Frontal cortex (tissue), 4 donors: ENCODE results near the gene WEE2. TPM values are rescaled to one million over a fixed set of nuclear protein-coding genes. Genes with fewer than 3 reads are reported as not detected.

Source experiments
- DNase-seq, 2 donors: peaks; one replicate each; pipeline ENCODE4 v3.0.0; 2012; ENCODE audit warnings: low spot score in 2 of 2
- FAIRE-seq: peaks from 2 replicates; lab custom pipeline; 2012; peaks lifted over from hg19 to GRCh38; lab: Jason Lieb, UNC
- total RNA-seq: library from RNA; depleted of rRNA; stranded (reverse); fragments of >200 nt; gene quantifications from one replicate; pipeline ENCODE4 v1.2.3, GENCODE V29; 2014
- donor health status: control.
- donor health status: control.
- donor health status: control.

WEE2 gene
- under 0.01 TPM for total RNA-seq

DNA sequence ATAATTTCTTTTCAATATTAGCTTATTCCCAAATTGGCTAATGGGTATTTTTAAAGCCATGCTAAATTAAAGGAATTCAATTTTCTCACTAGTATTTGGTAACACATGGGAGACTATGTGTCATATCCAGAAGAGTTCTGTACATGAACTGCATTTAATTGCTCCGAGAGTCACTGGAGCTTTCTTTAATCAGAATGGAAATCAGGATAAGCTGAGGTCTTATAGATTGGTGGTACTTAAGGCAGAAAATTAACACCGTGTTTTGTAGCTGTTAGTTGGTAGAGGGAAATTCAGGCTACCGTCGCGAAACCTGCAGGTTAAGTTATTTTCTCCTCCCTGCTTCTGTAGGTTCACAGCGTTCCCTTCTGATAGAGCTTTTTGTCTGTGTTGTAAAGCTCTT is at the start of gene WEE2:
TSS of gene WEE2 (plus strand) at position 3 of the 400 bp plus-strand sequence. CDS start 406 bp downstream, outside the sequence.
- no peak for FAIRE-seq
- no peak for DNase-seq

DNA sequence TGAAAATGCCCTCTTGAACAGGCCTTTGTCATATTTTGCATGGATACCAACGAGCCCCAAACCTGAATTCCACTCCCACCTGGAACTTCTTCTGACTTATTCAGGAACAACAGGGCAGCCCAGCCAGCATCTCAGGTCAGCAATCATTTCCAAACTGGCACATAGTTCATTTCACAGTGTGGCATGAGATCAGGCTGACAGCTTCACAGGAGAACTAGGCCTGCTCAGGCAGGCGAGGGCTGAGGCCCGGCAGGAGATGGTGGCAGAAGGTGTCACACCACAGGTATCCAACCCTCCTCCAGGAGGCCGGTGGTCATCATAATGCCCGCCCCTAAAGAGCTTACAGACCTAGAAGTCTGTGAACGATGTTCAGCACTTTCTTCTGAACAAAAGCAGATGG is 48.7 kb upstream of the WEE2 start:
- DNase-seq (no peak), FAIRE-seq (no peak)

DNA sequence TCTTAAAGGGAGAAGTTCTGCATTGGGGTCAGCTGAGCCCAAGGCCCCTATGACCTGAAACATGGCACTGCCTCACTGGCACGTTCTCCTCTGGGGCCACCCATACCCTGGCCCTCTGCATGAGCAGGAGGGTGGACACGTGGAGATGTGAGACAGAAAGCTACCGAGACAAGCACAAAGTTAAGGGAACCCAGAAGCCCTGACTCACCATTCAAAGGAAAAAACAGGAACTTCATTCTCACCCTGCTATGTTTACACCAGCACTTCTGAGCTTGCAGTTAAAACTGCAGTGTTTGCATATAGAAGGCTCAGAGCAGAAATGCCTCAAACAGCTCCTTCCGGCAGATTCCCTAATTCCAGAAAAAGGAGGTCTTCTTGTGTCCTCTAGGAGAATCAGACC is 47.9 kb upstream of the WEE2 start:
- FAIRE-seq = no peak

DNA sequence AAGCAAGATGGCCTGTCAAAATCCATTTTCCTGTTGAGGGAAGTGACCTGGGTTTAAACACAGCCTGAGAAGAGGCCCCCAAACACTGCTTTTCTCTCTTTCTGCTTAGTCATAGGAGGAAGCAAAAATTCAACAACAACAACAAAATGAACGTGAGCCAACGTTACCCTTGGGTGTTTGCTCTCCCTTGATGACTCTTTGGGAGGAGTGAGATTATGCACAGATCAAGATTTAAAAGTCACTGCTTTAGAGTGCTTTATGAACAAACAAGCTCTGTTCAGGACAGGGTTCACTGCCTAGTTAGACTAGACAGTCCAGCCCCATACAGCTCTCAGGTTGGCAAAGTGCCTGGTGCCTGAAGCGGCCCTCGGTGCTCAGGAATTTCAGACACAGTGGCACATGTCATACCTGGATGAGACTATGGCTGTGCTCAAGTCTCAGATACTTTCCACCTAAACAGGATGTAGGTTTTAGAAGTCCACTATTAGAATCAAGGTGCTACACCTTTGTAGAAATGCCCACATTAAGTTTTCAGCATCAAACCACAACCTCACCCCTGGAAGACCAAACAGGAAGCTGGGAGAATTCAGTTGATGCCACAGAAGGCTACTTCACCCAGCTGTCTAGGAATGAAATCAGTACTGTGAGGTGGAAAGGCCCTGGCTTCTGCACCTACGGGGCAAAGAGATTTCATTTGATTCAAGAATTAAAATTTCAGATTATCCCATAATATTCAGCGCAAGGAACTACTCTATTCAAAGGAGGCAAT is 44.9 kb upstream of the WEE2 start:
- DNase-seq = no peak
- FAIRE-seq = no peak

More for the DNA sequence above, 47.9 kb upstream of the WEE2 start:
- DNase-seq = no peak

DNA sequence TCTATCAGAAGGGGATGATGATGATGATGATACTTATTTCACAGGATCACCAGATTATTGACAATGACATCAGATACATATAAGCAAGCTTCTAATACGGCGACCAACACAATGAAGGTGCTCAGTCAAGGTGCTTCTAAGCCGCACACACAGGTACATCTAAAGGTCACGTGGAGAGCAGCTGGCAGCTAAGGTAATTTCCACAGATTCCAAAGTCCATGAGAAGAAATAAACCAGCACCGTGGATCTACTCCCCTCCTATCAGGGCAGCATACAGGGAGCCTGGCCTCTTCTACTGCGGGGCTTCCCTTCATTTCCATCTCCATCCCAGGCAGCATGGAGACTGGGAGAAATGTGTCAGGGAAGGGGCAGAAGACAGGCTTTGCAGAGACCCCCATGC is 43.7 kb upstream of the WEE2 start:
- FAIRE-seq = no peak
- DNase-seq = no peak

DNA sequence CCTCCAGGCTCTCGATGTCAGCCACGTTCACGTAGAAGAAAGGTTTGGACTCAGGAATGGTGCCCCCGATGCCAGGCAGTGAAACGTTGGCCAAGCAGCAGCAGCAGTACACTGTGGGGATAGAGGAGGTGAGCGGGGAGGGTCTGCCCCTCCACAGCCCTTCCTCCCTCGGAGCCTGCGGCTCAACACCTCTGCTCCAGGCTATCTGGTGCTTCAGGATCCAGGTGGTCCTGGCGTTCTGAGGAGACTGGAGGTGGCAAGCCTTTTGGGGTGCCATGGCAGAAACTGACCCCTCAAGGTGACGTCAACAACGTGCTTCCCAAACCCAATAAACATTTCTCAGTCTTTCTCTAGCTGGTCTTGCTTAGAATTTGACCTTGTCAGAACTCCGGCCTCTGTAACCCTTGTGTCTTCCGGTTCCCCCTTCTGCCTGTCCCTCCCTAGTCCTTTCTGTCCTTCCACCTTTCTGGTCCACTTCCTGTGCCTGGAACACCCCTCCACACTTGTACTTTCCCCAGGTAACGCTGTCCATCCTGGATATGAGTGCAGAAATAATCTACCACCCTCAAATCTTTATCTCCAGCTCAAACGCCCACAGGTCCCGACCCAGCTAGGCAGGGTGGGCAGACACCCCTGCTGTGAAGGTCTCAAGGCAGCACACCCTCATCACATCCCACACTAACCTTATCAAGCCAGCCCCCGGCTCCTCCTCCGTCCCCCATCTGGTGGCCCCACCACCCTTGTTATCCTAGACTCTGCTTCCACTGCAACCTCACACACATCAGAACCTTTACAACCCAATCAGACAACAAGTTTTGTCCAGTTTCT is 42.7 kb upstream of the WEE2 start:
- FAIRE-seq (no peak), DNase-seq (no peak)

DNA sequence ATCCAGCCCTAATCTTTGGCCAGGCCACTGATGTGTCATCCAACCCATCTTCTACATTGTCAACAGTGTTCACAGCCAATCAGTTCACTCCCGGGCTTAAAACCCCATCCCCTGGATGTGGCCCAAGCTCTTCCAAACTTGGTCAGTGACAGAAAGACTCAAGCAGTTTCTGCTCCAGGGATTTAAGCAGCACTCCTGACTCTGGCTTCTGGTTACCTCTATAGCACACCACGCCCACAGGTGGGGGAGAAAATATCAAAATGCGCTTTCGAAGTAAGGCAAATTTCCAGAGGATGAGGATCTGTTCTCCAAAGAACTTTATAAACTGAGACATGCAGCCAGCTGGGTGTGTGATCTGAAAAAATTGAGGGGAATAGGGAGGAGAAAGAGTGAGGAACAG is 42.1 kb upstream of the WEE2 start:
- FAIRE-seq (no peak), DNase-seq (no peak)

DNA sequence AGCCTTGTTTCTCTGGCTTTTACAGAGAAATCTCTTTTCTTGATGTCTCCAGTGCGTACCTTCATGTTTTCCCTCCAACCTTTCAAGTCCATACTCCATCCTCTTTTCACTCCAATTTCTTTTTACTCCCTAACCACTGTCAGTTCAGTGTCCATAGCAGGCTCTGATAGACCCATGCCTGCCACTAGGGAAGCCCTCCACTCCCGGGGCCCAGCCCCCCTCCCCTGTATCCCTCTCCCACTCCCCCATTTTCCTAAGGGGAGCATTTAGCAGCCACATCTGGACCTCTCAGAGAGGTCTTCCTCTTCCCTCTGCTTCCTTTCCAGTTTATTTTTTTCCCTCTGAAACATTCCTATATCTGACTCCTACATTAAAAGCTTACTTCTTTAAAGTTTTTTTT is 39.3 kb upstream of the WEE2 start:
- DNase-seq = no peak
- no peak for FAIRE-seq

DNA sequence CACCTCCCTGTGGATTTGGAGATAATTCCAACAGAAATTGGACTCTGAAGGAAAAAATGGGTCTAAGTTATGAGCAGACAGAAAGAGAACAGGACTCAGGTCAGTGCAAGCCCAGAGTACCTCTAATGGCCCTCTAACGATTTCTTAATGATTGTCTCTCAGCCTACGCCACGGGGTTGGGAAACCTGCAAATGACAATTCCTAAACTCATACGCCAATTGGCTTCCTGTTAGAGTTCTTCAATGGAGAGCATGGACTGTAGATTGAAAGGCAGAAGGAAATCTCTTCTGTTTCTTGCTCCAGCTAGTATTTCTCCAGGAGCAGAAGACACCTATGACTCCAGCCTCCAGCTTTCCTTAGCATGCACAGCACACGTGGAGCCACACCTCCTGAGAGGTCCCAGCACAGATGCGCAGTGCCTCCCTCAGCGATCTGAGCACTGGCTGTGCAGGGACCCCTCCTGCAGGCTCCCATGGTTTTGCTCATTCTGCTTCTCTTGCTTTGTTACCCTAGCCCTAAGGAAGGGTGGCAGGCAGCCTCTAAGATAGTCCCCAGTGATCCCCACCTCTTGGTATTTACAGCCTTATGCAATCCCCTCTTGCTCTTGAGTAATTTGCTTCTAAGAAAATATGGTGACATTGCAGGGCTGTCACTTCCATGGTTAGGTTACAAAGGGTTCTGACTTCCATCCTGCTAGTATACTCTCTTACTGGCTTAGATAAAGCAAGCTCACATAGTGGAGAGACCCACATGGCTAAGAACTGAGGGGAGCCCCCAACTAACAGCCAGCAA is 36.3 kb upstream of the WEE2 start:
- FAIRE-seq (no peak), DNase-seq (no peak)

DNA sequence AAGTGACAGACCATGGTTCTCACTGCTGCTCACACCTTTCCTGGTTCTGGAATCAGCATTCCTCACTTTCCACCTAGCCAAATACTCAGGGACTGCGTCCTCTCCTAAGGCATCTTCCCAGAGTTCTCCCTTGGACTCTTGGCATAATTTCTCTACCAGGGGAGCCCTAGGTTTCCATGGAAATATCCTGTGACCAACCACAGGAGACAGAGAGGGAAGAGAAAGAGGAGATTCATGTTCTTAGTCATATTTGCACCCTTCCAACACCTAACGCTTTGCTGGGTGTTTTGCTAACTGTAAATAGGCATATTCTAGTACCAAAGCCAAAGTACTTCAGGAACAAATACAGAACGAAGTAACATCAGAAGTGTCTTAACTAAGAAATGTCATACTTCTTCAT is 34.8 kb upstream of the WEE2 start:
- DNase-seq (no peak), FAIRE-seq (no peak)

DNA sequence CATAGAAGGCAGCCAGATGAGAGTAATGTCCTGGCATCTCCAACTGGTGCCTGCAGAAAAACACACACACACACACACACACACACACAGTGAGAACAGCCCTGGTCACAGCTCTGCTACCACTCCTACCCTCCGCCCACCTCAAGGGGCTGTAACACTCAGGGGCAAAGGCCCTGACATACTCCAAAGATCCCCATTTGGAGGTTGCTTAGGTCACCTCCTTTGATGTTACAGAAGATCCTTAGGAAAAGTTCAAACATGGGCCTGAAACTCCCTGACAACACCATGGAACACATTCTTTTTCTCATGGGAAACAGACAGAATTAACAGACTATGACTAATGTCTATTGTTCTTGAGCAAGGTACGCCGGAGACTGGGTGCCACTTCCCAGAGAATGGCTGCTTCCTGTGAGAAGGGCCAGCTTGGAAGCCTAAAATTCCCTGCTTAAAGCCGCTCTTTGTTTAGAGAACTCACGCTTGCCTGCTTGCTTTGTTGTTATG is 33.9 kb upstream of the WEE2 start:
- FAIRE-seq = no peak
- DNase-seq = no peak

DNA sequence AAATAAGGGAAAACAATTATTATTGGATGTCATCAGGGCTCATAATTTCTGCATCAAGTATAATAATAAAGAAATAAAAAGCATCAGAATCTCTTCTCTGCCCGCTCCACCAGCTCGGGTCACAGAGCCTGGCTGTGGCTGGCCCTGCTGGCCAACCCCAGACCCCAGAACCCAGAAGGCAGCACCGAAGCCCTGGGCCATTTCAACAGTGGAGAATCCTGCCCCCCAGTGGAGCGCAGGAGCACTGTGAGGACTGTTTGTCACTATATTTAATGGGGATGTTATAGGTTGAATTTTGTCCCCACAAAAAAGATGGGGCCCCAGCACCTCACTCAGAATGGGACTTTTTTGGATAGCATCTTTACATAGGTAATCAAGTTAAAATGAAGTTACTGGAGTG is 33.5 kb upstream of the WEE2 start:
- no peak for FAIRE-seq
- DNase-seq = no peak

DNA sequence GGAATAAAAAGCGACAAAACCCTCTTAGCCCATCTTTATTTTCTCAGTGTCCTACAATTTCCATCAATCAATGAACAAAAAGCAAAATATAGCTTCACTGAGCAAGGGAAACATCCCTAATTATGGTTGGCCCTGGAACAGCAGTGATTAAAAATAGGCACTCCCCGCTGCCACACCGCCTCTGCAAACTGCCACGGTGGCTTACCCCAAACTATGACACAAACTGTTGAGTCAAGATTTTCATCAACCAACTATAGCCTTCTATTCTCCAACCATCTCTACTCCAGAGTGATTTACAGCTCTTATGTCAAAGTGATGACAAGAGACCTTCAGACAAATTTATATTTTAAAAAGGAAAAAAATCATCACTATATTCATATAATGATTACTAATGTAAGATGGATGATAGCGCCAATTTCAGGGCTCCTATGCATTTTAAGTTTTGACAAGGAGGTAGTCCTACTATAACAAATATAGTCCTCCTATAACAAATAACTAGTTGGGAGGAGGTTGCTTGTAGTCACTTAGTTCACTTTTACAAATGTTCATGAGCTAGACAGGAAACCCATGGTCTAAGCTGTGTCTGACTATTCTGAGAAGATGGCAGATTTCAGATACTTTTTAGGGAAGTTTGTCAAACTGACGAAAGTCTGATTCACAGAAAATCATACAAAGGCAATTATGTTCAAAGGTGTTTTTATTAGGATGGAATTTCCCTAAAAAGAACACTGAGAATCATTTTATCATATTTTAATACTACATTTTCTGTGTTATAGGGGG is 32.5 kb upstream of the WEE2 start:
- no peak for DNase-seq
- FAIRE-seq = no peak

DNA sequence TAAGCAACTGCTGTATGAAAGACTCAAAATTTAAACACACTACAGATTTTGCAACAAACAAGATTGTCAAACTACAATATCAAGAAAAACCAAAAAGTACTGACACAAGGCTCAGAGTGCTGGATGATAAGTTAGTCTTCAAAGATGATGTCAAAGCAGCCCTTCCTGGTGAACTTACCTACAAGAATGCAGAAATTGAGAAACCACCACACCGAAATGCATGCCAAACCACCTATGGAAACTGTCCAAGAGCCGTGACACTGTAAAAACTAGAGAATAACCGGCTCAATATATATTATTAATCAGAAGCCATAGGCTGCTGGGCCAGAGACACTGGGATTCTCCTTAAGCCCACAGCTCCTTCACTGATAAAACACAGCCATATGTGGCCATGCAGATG is 31.5 kb upstream of the WEE2 start:
- DNase-seq (no peak), FAIRE-seq (no peak)

DNA sequence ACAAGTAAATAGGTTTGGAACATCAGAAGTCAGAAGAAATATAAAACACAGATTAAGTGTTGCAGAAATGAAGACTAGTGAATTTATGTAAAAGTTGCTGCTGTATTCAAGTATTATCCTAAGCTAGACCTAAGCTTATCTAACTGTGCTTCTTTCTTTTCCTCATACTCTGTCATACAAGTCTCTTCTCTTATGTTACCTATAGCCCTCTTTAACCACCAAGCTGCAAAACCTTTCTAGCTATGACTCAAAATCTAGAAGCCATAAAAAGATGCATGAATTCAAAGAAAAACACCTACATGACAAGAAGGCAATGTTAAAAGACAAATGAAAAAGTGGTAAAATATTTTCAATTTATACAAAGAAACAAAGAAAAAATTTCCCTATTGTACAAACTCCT is 29.1 kb upstream of the WEE2 start:
- no peak for DNase-seq
- no peak for FAIRE-seq

DNA sequence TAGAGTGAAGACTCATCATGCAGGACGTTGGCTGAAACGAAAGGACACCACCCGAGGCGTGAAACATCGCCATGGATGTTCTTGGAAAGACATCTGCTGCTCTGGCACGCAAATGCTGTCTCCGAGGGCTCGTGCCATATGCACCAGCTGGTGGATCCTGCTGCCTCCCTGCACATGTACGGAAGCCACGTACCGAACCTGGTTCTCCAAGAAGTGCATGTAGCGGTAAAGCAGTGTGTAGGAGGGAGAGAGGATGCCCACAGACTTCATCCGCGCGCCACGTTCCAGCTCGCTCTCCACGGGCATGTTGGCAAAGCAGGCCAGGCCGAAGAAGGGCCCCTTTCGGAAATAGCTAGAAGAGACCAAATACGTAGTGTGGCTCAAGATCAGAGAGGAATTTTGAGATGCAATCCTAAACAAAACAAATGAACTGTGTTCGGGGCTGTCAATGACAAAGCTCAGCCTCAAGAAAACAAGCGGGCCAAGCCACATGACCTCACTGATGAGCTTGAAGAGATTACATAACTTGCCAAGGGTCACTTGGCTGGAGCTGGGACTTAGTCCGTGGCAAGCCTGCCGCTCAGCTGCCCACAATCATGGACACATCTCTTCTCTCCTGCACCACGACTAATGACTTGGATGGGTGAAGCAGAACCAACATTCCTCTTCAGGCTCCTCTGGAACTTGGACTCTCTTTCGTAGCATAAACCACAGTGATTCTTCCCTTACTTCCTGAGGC is 22.7 kb upstream of the WEE2 start:
- no peak for FAIRE-seq

DNA sequence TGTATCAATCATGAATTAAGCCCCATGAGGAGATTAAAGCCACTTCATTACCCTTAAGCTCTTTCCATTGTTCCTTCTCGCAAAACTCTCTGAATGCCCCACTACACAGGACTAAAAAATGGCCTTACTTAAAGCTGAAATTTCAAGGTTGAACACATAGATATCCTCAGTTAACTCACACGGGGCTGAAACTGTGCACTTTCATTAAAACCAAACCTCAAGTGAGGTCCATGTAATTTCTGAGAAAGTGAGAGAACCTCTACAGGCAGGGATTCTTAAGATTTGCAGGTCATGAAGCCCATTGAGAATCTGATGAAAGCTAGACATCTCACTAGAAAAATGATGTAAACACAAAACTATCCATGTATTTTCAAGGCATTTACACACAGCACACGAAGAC is 22.1 kb upstream of the WEE2 start:
- DNase-seq (no peak), FAIRE-seq (no peak)

More for the DNA sequence above, 22.7 kb upstream of the WEE2 start:
- DNase-seq = no peak

DNA sequence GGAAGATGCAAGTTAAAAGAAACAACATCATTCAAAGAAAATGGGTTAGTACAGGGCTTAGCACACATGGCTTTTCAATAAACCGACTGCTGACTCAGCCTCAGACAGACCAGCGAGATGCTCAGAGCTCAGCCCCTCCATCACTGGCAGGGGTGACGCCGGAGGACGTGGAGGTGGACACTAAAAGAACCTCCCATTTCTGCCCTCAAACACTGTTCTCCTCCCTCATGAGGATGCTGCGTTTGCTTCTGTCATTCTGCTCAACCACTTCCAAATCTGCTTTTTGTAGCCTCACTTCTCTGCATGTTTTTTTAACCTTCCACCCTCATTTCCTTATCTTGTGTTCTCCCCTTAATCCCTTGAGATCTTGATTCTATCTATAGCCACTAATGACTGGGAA is 21.5 kb upstream of the WEE2 start:
- DNase-seq (no peak), FAIRE-seq (no peak)

DNA sequence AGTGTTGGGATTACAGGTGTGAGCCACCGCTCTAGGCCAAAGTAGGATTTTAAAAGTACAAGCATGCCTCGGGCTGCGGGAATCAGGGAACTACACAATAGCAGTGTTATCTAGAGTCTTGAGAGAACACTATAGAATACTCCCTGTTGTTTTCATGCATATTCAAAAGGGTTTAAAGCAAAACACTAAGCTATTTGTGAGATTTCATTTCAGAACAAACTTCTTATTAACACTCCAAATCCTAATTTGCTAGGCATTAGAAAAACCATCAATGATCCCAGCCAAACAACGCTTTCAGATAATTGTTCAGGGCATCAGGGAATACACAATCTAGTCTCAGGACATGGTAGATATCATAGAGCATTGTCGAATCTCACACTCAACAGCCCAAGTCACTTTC is 20.1 kb upstream of the WEE2 start:
- FAIRE-seq (no peak), DNase-seq (no peak)
